NCI-H128 (cell line): ENCODE results near the gene SLC39A11.
"Not testable (repeated sequence)": the region's sequence is repeated elsewhere in the genome, so short reads cannot be mapped to it uniquely, and the experiment has no call there.

Source experiments
- DNase-seq: peaks from one replicate; lab custom pipeline; 2025; ENCODE audit not compliant: unreplicated experiment; lab: John Stamatoyannopoulos, UW

Gene SLC39A11

DNA sequence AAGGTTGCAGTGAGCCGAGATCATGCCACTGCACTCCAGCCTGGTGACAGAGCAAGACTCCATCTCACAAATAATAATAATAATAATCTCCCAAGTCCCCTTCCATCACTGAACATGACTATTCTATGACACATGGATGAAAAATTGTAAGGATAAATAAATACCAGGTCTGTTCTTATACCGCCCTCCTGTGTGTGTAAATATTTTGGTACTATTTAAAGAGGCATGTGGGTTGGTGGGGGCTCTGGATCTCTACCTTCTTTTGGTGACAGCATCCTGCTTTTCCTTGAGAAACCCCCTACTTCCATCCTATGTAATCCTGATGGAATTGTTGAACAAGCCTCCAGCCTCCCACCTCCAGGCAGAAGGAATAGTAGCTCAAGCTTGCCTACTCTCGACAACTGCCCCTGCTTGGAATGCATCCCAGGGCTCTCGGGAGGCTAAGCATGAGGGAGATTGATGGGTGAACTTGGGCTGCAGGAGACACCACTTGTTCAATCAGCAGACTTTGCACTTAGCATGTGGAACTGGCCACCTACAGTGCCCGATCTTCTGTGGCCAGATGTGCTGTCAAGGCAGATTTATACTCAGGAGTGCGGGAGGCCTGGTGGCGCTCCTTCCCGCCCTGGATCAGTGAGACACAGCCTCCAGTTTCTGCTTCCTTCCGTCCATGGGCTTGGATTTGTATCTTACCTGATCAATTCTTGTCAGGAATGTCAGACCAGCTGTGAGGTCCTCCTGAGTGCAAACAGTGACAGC, 287.4 kb downstream of the SLC39A11 start:
- DNase-seq, result no peak

DNA sequence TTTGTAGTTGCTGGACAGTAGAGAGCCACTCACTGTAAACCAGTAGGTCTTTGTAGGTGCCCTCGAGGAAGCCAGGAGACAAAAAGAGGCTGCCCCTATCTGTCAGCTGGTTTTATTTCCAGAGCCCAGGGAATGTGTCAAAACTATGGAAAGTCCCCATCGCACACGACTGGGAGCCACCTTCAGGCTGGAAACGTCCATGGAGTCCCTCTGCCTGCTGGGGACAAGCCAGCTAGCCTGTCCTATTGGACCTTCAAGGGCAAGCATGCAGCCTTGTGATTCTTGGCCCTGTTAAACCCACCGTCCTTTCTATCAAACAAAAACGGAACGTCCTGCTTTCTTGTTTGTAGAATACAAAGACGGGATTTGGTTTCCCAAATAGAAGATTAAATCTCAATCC, 289.8 kb downstream of the SLC39A11 start:
- DNase-seq, result no peak

DNA sequence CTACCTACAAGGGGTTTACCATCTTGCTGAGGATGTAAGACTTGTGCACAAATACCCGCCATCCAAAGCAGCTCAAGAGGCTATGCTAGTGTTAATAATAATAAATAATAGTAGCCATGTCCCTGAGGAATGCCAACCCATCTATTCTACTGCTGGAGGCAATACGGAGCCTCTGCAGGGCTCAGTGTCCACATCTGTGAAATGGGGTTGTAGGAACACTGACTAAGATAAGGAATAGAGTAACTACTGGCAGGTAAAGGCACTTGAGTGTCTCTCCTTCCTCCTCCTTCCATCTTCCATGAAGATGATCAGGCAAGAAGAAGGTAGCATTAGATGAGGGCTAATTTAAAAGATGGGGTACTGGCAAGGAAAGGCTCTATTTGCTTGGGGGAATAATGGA, 295.3 kb downstream of the SLC39A11 start:
- DNase-seq, result no peak

DNA sequence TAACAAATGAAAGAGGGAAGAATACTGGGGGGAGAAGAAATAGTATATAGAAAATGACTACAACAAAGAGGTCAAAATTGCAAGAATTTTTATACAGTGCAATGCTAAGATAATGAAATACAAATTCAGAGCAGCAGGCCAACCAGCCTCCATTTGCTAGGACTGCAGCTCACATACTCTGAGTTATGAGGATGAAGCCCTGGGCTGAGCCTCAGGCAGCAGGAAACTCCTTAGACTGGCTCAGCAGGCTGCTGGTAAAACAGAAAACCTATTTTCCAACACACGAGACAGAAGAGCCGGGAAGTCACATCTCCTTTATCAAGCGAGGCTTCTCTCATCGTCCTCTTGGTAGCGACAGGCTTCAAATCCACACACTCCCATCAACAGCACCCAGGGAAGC, 296.5 kb downstream of the SLC39A11 start:
- DNase-seq, result no peak

DNA sequence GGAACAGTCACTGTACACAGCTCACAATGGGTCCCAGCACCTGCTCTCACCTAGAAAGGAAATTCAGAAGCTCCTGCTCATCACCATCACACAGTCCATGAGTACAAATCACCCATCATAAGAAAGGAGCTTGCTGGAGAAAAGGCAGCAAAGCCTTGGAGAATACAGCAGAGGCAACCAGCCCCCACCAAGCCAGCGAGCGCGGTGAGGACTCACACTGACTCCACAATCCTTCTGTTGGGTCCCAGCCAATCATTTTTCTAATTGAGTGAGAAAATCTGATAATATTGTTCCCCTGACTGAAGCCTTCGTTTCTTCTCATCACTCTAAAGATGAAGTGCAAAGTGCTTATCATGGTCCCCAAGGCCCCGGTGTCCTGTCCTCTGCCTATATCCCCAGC, 298.3 kb downstream of the SLC39A11 start:
- no peak for DNase-seq

DNA sequence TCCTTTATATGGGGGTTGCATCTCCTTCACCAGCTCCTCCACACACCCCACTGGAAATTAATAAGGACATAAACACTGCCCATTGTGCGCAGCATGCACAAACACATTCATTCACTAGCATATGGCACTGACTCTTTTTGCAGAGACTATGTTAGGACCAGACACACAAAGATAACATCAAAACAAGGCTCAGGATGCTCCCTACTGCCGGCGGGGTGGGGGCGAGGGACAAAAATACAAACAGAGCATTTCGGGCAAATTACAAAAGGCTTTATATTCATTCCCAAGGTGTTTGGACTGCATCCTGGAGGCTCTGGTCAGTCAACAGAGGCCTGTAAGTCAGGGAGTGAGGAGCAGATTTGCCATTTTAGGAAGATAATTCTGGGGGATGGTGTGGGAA, 299.7 kb downstream of the SLC39A11 start:
- DNase-seq, result no peak

DNA sequence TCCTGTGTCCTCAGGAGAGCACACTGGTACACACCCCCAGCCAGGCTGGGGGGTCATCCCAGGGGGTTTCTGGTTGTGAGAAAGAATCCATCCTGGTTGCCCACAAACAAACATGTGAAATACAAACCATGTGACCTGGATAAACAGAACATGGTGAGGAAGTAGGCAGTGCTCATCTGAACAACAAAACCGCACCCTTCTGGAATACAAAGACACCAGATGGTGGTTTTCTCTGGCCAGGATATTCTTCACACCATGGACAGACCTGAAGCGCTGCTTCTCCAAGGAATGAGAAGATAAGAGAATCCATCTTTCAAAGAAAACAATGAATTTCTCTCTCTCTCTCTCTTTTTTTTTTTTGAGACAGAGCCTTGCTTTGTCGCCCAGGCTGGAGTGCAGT, 302.3 kb downstream of the SLC39A11 start:
- DNase-seq, result no peak

DNA sequence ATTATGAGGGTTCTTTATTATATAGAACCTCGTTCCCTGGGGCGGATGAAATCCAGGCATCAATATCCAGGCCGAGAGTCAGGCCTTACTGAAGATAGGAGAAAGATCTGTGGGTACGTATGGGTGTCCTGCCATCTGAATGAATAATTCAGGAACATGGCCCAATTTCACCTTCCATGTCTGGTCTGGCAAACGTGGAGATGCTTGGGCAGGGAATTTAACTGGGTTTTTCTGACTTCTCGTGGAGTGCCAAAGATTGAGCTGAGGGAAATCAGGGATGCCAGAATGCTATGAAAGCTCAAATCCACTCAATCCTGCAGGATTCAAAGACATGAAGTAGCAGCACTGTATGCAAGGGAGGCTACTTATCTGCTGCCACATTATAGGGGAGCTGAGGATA, 302.8 kb downstream of the SLC39A11 start:
- no peak for DNase-seq

DNA sequence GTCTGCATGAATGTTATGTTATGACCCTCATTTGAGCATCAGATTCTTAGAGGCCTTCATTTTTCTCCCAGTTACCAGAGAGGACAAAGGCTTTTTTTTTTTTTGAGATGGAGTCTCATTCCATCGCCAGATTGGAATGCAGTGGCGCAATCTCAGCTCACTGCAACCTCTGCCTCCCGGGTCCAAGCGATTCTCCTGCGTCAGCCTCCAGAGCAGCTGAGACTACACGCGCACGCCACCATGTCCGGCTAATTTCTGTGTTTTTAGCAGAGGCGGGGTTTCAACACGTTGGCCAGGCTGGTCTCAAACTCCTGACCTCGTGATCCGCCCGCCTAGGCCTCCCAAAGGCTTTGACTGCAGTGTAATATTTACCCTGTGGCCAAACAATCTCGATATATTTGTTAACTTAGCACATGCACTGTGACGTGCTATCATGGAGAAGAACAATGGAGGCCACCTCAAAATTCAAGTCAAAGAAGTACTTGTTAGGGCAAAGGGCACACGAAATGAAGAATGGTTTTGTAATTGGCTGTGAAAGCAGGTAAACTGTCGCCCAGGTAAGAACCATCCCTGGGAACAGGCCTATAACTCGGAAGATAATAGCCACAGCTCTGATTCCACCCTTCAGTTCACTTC, 303.4 kb downstream of the SLC39A11 start:
- DNase-seq, result no peak

DNA sequence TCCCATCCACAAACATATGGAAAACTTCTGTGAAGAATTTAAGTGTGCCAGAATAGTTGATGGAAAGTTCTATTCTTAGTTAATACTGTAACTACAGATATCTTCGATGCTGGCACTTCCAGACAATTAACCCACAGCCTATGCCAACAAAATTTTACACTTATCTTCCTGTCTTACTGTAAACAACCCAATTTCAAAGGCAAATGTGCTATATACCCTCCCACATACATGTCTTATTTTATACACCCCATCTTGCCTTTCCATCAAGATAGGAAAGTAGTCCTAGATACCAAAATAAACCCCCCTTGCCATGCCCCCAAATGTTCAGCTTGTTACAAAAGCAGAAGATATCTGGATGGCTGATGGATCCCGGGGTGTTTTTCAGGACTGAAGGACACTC, 306.3 kb downstream of the SLC39A11 start:
- no peak for DNase-seq

DNA sequence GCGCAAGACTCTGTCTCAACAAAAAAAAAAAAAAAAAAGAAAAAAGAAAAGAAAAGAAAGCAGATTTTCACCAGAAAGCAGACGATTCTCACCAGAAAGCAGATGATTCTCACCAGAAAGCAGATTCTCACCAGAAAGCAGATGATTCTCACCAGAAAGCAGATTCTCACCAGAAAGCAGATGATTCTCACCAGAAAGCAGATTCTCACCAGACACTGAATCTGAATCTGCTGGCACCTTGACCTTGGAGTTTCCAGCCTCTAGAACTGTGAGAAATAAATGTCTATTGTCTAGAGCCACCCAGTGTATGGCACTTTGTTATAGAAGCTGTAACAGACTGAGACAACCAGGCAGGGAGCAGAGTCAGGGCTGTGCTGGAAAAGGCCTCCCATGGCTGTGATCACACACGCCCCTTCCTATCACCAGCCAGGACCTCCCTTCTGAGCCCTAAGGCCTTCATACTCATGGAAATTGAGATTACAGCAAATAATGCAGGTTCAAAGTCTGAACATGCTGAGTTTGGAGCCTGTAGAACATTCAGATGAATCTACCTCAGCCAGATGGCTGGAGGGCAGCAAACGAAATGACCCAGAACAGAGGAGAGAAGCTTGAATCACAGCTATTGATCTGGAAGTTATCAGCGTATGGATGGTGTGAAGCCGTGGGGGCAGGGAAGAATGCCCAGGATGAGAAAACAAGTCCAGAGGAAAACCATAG, 309.3 kb downstream of the SLC39A11 start:
- DNase-seq, result no peak

DNA sequence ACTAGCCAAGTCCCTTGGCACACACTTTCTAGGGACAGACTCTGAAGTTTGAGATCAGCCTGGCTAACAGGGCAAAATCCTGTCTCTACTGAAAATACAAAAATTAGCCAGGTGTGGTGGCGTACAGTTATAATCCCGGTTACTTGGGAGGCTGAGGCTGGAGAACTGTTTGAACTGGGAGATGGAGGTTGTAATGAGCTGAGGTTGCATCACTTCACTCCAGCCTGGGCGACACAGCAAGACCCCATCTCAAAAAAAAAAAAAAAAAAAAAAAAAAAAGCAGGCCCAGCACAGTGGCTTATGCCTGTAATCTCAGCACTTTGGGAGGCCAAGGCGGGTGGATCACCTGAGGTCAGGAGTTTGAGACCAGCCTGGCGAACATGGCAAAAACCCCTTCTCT, 310.1 kb downstream of the SLC39A11 start:
- DNase-seq, result not testable (repeated sequence)

DNA sequence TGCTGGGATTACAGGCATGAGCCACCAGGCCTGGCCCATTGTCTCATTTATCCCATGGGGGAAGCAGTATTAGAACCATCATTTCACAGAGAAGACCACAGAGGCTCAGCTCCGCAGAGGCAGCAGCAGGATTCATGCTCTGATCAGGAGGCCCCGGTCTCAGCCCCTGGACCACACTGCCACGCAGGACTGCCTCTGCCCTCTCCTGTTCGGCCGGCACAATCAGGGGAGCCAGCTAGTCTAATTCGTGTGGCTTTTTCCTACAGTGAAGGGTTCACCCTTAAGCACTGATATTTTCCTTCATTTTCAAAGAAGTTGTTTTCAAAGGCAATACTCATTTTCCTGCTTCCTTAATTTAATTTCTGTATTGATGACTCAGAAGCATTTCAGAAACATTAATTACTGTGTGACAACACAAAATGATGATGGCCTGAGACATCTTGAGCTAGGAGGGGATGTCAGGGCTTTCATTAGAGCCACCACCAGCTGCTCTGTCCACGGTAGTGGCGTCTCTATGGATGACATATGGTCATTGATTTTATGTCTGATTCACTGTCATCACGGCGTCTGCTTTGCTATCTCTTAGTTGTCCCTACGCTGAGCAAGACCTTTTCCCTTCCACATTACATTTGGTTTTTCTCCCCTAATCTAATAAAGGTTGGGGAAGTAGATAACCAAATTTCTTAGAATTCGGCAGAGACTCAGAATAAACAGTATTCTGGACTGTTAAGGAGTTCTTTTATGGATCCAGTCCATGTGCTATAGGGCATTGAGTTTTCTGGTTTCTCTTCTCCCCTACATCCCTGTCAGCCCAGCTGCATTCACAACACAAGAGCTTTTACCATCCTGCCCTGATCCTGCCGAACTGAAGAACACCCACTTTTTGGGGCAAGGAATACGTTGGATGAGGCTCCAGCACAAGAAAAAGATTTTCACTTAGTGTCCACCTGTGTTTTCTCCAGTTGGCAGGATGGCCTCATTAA, 314.0 kb downstream of the SLC39A11 start:
- DNase-seq, result no peak

DNA sequence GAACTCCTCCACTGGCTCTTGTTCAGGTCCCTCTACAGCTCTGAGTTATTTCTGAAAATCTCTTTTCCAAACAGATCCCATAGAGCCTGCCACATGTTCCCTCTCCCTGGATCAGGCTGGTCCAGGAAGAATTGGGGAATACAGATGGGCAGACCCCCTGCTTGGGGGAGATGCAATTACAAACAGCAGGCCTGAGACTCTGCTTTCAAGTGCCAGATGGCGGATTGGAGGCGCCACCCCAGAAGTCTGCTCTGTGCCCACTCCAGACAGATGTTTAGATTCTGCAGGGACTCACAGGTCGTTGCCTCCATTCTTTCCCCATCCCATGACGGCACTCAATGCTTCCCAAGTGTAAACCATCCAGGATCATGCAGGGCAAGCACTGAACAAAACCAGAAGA, 316.6 kb downstream of the SLC39A11 start:
- no peak for DNase-seq

DNA sequence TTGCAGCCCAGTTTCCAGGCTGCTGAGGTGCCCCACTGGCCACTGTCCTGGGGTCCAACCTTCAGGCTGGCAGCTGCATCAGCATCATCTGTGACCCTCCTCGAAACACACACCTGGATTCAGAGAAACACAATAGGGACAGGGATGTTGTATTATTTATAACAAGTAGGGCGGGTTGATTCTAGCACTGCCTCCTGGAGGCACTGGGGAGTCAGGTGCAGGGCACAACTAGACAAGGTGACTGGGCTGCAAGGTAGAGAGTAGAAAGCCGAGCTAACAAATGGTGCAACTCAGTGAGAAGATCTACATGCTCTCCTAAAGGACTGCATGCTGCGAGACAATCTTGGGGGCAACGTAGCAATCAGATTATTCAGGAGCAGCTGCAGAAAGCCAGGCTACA, 317.3 kb downstream of the SLC39A11 start:
- no peak for DNase-seq

DNA sequence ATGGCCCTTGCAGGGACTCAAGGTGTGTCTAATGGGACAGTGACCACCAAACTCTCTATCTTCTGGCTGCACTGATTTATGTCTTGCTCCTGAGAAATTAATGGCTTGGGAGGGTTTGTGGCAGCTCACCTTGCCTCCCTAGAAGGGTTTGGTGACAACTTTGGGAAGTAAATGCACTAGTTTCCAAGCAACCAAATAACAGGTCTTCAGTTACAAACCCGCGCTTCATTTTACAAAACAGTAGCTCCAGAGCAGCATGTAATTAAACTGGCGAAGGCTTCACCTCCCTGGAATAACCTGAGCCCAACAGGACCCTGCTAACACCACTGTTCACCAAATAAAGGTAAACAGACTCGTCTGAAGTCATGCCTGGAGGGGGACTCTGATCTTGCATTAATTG, 318.3 kb downstream of the SLC39A11 start:
- no peak for DNase-seq

DNA sequence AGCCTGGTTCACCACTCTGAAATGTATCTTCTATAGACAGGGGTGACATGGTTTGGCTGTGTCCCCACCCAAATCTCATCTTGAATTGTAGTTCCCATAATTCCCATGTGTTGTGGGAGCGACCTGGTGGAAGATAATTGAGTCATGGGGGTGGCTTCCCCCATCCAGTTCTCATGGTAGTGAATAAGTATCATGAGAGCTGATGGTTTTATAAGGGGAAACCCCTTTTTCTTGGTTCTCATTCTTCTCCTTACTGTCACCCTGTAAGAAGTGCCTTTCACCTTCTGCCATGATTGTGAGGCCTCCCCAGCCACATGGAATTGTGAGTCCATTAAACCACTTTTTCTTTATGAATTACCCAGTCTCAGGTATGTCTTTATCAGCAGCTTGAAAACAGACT, 319.3 kb downstream of the SLC39A11 start:
- not testable (repeated sequence) for DNase-seq

DNA sequence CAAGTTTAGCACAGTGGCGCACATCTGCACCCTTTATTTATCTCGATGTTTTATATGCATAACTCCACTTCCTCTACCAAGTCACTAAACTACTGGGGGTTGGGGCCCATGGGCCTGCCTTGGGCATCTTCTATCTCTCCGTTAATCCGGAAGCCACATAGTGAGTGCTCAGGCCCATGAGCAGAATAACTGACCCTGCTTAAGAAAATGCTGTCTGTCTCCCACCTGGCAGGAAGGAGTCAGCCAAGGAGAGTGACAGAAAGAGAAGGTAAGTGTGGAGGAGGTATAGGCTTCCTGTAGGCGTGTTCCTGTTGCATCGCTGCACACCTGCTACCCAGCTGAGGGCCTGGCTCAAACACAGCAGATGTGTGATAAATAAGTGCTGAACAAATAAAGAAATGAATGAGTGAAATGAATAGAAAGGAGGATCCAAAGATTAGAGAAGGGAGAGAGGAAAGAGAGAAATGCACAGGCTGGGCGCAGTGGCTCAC, 320.1 kb downstream of the SLC39A11 start:
- DNase-seq, result no peak

DNA sequence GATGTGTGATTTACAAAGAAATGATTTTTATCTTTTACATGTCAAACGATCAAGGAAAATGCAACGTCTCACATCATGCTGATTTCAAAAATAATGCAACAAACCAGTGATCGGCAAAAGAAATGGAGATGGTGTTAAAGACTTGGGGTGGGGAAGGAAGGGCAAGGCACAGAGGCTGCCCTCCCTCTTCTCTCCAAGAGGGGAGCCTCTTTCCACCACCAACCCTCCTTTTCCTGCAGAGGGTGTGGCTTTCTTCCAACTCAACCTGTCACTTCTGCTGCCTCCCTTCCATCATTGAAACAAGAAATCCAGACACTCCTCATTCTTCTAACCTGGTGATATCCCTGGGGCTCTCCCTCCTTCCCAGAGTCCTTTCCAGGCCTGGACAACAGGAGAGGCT, 320.8 kb downstream of the SLC39A11 start:
- DNase-seq, result no peak

DNA sequence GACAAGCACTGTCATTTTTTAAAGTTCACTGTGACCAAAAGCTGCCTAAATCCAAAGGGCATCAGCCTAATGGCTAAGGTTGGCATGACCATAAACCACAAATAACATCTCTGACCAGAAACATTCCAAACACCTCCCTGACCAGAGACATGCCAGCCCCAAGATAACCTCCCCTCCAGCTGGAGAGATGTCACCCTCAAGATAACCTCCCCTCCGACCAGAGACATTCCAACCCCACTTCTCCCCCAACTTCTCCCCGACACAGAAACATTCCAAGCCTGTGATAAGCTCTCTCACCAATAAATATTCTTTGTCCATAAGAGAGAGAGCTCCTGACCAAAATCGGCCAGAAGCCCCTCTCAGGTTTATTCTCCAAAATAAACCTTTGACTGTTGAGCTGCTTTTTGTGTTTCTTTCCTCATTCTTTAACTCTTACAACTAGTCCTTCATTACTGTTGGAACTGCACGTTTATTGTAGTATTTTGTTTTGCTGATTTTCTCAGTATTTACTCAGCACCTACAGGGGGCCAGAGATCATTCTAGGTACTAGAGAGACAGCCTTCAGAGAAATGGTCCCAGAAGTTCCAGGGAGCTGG, 325.6 kb downstream of the SLC39A11 start:
- no peak for DNase-seq
